ENCODE measurements around the gene UBE2G2. TPM values are rescaled to one million over a fixed set of nuclear protein-coding genes. Genes with fewer than 3 reads are reported as not detected.

The UBE2G2 gene
- total RNA-seq, 1 experiment from 2014 or later, result 91.3 TPM

DNA sequence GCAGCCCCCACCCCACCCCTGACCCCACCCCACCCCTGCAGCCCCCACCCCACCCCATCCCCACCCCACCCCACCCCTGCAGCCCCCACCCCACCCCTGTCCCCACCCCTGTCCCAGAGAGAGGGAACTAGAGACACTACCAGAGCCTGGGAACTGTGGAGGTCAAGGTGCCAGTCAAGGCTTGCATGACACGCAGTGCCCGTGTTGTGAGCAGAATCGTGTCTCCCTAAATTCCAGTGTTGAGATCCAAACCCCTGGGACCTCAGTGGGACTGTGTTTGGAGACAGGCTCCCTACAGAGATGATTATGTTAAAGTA is 34.7 kb upstream of the UBE2G2 start:
- TF ChIP-seq, protein P1, sequence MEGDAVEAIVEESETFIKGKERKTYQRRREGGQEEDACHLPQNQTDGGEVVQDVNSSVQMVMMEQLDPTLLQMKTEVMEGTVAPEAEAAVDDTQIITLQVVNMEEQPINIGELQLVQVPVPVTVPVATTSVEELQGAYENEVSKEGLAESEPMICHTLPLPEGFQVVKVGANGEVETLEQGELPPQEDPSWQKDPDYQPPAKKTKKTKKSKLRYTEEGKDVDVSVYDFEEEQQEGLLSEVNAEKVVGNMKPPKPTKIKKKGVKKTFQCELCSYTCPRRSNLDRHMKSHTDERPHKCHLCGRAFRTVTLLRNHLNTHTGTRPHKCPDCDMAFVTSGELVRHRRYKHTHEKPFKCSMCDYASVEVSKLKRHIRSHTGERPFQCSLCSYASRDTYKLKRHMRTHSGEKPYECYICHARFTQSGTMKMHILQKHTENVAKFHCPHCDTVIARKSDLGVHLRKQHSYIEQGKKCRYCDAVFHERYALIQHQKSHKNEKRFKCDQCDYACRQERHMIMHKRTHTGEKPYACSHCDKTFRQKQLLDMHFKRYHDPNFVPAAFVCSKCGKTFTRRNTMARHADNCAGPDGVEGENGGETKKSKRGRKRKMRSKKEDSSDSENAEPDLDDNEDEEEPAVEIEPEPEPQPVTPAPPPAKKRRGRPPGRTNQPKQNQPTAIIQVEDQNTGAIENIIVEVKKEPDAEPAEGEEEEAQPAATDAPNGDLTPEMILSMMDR (IDR thresholded peaks at IDR 0.05; ENCODE audit: insufficient read depth in 1 of 2, low read depth in 1 of 2, low read length in 1 of 2, severe bottlenecking in 1 of 2, unreplicated experiment in 1 of 2), result no peak
- Histone ChIP-seq H3K4me3 (ENCODE audit: low read depth, low read length) (no peak overlapping the region), H3K9me3 (no peaks in the 10 kb centered on the region), H3K4me1 (peaks cover 10% of the 10 kb centered on the region), H3K36me3 (ENCODE audit: control insufficient read depth, insufficient read depth, low read length) (no peaks in the 10 kb centered on the region), H3K27me3 (replicated peaks; ENCODE audit: control insufficient read depth, insufficient read depth, low read length) (no peaks in the 10 kb centered on the region)
- BruUV-seq (replicated peaks), result no TSS peak
- CTCF ChIA-PET, result no interaction called here
- no peaks in the 10 kb centered on the region for H3K9me3 Mint-ChIP-seq (ENCODE audit: unreplicated experiment)
- no peak overlapping the region for H3K4me3 Mint-ChIP-seq (ENCODE audit: unreplicated experiment)
- no peaks in the 10 kb centered on the region for H3K4me1 Mint-ChIP-seq (ENCODE audit: low read depth, unreplicated experiment)
- POLR2A ChIA-PET, result no interaction called here
- H3K27ac Mint-ChIP-seq (ENCODE audit: unreplicated experiment), result peak overlapping the region; percentile 59
- peaks cover 4% of the 10 kb centered on the region for H3K36me3 Mint-ChIP-seq (ENCODE audit: insufficient read depth, unreplicated experiment)
- intact Hi-C loops (cut with micrococcal nuclease; ENCODE audit: unreplicated experiment), result loop anchor here (5.0 kb wide), 1 partner anchor 36 kb away; the partner anchor contains the start of gene PTTG1IP
- no peaks in the 10 kb centered on the region for H3K27me3 Mint-ChIP-seq (ENCODE audit: insufficient read depth, unreplicated experiment)
- DNase-seq, result no peak

DNA sequence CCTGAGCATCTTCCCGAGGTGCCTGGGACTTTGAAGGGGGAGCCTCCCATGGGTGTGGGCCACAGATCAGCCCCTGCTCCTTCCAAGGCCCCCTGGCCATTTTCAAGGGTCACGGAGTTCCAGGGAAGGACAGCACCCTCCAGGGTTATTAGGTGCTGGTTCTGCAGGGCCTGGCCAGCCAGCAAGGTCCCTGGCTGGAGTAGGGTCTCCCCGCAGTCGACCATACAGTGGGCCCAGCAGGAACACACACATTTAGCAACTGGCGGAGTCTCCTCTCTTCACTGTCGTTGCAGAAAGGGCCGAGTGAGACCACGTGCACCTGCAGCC is 34.0 kb upstream of the UBE2G2 start:
- TF ChIP-seq, protein P1 (IDR thresholded peaks at IDR 0.05; ENCODE audit: insufficient read depth in 1 of 2, low read depth in 1 of 2, low read length in 1 of 2, severe bottlenecking in 1 of 2, unreplicated experiment in 1 of 2), result no peak
- no TSS peak for BruUV-seq (replicated peaks)

DNA sequence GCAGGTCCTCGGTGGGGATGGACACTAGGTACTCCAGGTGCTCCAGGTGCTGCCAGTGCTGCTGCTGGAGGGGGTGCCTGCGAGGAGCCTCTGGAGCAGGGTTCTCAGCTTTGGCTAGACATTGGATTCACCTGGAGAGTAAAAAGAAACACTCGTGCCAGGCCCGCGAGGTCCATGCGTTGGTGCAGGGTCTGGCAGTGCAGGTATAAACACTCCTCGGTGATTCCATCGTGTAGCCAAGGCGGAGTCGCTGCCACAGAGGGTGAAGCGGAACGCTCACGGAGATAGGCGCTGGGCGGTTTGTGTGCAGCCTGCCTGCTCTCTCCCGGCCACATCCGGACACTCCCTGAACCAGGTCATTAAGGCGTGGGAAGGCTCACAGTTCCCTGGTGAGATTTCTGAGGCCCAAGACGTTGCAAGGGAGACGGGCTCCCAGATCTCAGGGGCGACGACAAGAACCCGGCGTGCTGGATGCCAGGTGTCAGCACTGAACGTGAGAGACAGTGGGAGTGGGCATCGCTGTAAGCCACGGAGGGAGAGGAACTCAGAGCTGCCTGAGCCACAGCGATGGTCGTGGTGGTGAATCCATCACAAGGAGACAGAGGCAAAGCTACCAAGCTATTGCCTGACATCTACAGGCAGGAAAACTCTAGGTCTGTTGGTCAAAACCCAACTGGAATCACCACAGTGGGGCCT is 33.5 kb upstream of the UBE2G2 start:
- Histone ChIP-seq H3K4me3 (ENCODE audit: low read depth, low read length) (no peak overlapping the region), H3K36me3 (ENCODE audit: control insufficient read depth, insufficient read depth, low read length) (no peaks in the 10 kb centered on the region), H3K27me3 (replicated peaks; ENCODE audit: control insufficient read depth, insufficient read depth, low read length) (no peaks in the 10 kb centered on the region), H3K4me1 (peaks cover 10% of the 10 kb centered on the region), H3K9me3 (no peaks in the 10 kb centered on the region; the same call in 1 of the 2 replicates)
- ChIA-PET POLR2A (no interaction called here), CTCF (interaction anchor here (1.0 kb wide), 1 partner anchor 34 kb away, joined by 3 read pairs; no protein-coding TSS in a partner anchor)
- no peaks in the 10 kb centered on the region for H3K4me1 Mint-ChIP-seq (ENCODE audit: low read depth, unreplicated experiment)
- BruUV-seq (replicated peaks), result no TSS peak
- TF ChIP-seq, protein P1 (IDR thresholded peaks at IDR 0.05; ENCODE audit: insufficient read depth in 1 of 2, low read depth in 1 of 2, low read length in 1 of 2, severe bottlenecking in 1 of 2, unreplicated experiment in 1 of 2), result no peak
- H3K9me3 Mint-ChIP-seq (ENCODE audit: unreplicated experiment), result no peaks in the 10 kb centered on the region
- no peak for DNase-seq
- intact Hi-C loops (cut with micrococcal nuclease; ENCODE audit: unreplicated experiment), result loop anchor here (5.0 kb wide), 1 partner anchor 37 kb away; the partner anchor contains the start of gene PTTG1IP
- H3K27ac Mint-ChIP-seq (ENCODE audit: unreplicated experiment), result no peak overlapping the region
- peaks cover 2% of the 10 kb centered on the region for H3K36me3 Mint-ChIP-seq (ENCODE audit: insufficient read depth, unreplicated experiment)
- H3K27me3 Mint-ChIP-seq (ENCODE audit: insufficient read depth, unreplicated experiment), result no peaks in the 10 kb centered on the region
- no peak overlapping the region for H3K4me3 Mint-ChIP-seq (ENCODE audit: unreplicated experiment)

More for the DNA sequence above, 34.0 kb upstream of the UBE2G2 start:
- Mint-ChIP-seq H3K36me3 (ENCODE audit: insufficient read depth, unreplicated experiment) (peaks cover 4% of the 10 kb centered on the region), H3K4me3 (ENCODE audit: unreplicated experiment) (no peak overlapping the region), H3K27me3 (ENCODE audit: insufficient read depth, unreplicated experiment) (no peaks in the 10 kb centered on the region), H3K9me3 (ENCODE audit: unreplicated experiment) (no peaks in the 10 kb centered on the region), H3K4me1 (ENCODE audit: low read depth, unreplicated experiment) (no peaks in the 10 kb centered on the region), H3K27ac (ENCODE audit: unreplicated experiment) (no peak overlapping the region)
- H3K4me3 ChIP-seq (ENCODE audit: low read depth, low read length), result no peak overlapping the region
- H3K9me3 ChIP-seq, result no peaks in the 10 kb centered on the region
- POLR2A ChIA-PET, result no interaction called here
- intact Hi-C loops (cut with micrococcal nuclease; ENCODE audit: unreplicated experiment), result loop anchor here (5.0 kb wide), 1 partner anchor 37 kb away; the partner anchor contains the start of gene PTTG1IP
- no peaks in the 10 kb centered on the region for H3K27me3 ChIP-seq (replicated peaks; ENCODE audit: control insufficient read depth, insufficient read depth, low read length)
- H3K36me3 ChIP-seq (ENCODE audit: control insufficient read depth, insufficient read depth, low read length), result no peaks in the 10 kb centered on the region
- DNase-seq, result no peak
- CTCF ChIA-PET, result interaction anchor here (1.0 kb wide), 1 partner anchor 35 kb away, joined by 3 read pairs; no protein-coding TSS in a partner anchor
- peaks cover 10% of the 10 kb centered on the region for H3K4me1 ChIP-seq
